H9 (cell line): ENCODE data around the gene SH3GL2. TPM values are rescaled to one million over a fixed set of nuclear protein-coding genes. Genes with fewer than 3 reads are reported as not detected.

Source experiments
- DNase-seq: peaks from one replicate; pipeline ENCODE4 v3.0.0-alpha.2; 2017
- H2AFZ ChIP-seq: one replicate; pipeline ENCODE4 v1.6.1; 2013; ENCODE audit warnings: mild to moderate bottlenecking, low read length, control low read depth, moderate library complexity
- H2AK5ac ChIP-seq: 2 replicates; pipeline ENCODE4 v1.6.1; 2013; ENCODE audit warnings: low read length, control low read depth, mixed read lengths; ENCODE audit not compliant: insufficient read length
- H2BK120ac ChIP-seq: one replicate; pipeline ENCODE4 v1.6.1; 2013; ENCODE audit warnings: low read depth, mild to moderate bottlenecking, low read length, control low read depth, inconsistent platforms; ENCODE audit not compliant: poor library complexity, severe bottlenecking
- H2BK12ac ChIP-seq: 2 replicates; pipeline ENCODE4 v1.6.1; 2013; ENCODE audit warnings: low read length, control low read depth, mixed read lengths, low read depth; ENCODE audit not compliant: insufficient read length
- H2BK15ac ChIP-seq: 2 replicates; pipeline ENCODE4 v1.6.1; 2013; ENCODE audit warnings: low read depth, low read length, control low read depth
- H2BK20ac ChIP-seq: one replicate; pipeline ENCODE4 v1.6.1; 2013; ENCODE audit warnings: low read depth, mild to moderate bottlenecking, low read length, control low read depth, inconsistent platforms; ENCODE audit not compliant: poor library complexity, severe bottlenecking
- H2BK5ac ChIP-seq: 2 replicates; pipeline ENCODE4 v1.6.1; 2013; ENCODE audit warnings: low read length, control low read depth, mixed read lengths; ENCODE audit not compliant: insufficient read length
- H3K14ac ChIP-seq: 2 replicates; pipeline ENCODE4 v1.6.1; 2013; ENCODE audit warnings: low read length, control low read depth; ENCODE audit not compliant: insufficient read depth
- H3K18ac ChIP-seq: 2 replicates; pipeline ENCODE4 v1.6.1; 2013; ENCODE audit warnings: low read depth, mild to moderate bottlenecking, mixed read lengths, low read length, control low read depth; ENCODE audit not compliant: insufficient read length
- H3K23ac ChIP-seq: 2 replicates; pipeline ENCODE4 v1.6.1; 2013; ENCODE audit warnings: low read length, control low read depth, mixed read lengths, low read depth; ENCODE audit not compliant: insufficient read length
- H3K23me2 ChIP-seq: 2 replicates; pipeline ENCODE4 v1.6.1; 2013; ENCODE audit warnings: low read depth, mild to moderate bottlenecking, mixed read lengths, low read length, control low read depth; ENCODE audit not compliant: insufficient read length, poor library complexity, severe bottlenecking
- H3K27ac ChIP-seq: 2 replicates; pipeline ENCODE4 v1.5.1; 2013; ENCODE audit warnings: low read length, control low read depth, mixed read lengths, low read depth; ENCODE audit not compliant: insufficient read length
- H3K27me3 ChIP-seq: 2 replicates; pipeline ENCODE4 v1.6.1; 2013; ENCODE audit warnings: low read length, control low read depth, inconsistent platforms; ENCODE audit not compliant: insufficient read depth
- H3K4ac ChIP-seq: 2 replicates; pipeline ENCODE4 v1.6.1; 2013; ENCODE audit warnings: low read depth, mild to moderate bottlenecking, control low read depth, inconsistent platforms, low read length, moderate library complexity
- H3K4me1 ChIP-seq: 2 replicates; pipeline ENCODE4 v1.6.1; 2013; ENCODE audit warnings: low read length, control low read depth, inconsistent platforms; ENCODE audit not compliant: insufficient read depth
- H3K4me2 ChIP-seq: 2 replicates; pipeline ENCODE4 v1.6.1; 2013; ENCODE audit warnings: low read length, control low read depth, mixed read lengths; ENCODE audit not compliant: insufficient read length, insufficient read depth
- H3K56ac ChIP-seq: 2 replicates; pipeline ENCODE4 v1.6.1; 2013; ENCODE audit warnings: low read depth, mild to moderate bottlenecking, mixed read lengths, low read length, control low read depth; ENCODE audit not compliant: insufficient read length
- H3K79me1 ChIP-seq: 2 replicates; pipeline ENCODE4 v1.6.1; 2013; ENCODE audit warnings: low read depth, mild to moderate bottlenecking, moderate library complexity, low read length, control low read depth, inconsistent platforms; ENCODE audit not compliant: insufficient read depth, poor library complexity, severe bottlenecking
- H3K79me2 ChIP-seq: 2 replicates; pipeline ENCODE4 v1.6.1; 2013; ENCODE audit warnings: low read length, control low read depth, inconsistent platforms; ENCODE audit not compliant: insufficient read depth
- H3K9ac ChIP-seq: 2 replicates; pipeline ENCODE4 v1.6.1; 2013; ENCODE audit warnings: low read length, control low read depth, mixed read lengths; ENCODE audit not compliant: insufficient read length; ENCODE audit errors: extremely low read depth
- H3K9me3 ChIP-seq: one replicate; pipeline ENCODE4 v1.6.1; 2013; ENCODE audit warnings: low read depth, low read length, inconsistent platforms; ENCODE audit not compliant: control insufficient read depth
- H3T11ph ChIP-seq: one replicate; pipeline ENCODE4 v1.6.1; 2013; ENCODE audit warnings: mild to moderate bottlenecking, low read length, control low read depth, inconsistent platforms
- H4K20me1 ChIP-seq: one replicate; pipeline ENCODE4 v1.6.1; 2013; ENCODE audit not compliant: control insufficient read depth, insufficient read length, insufficient read depth
- H4K5ac ChIP-seq: 2 replicates; pipeline ENCODE4 v1.6.1; 2013; ENCODE audit warnings: low read depth, mild to moderate bottlenecking, mixed read lengths, low read length, control low read depth; ENCODE audit not compliant: insufficient read length
- H4K8ac ChIP-seq: replicated peaks from 2 replicates; pipeline ENCODE4 v1.6.1; 2013; ENCODE audit warnings: low read length, control low read depth, mixed read lengths, low read depth; ENCODE audit not compliant: insufficient read length
- H4K91ac ChIP-seq: 2 replicates; pipeline ENCODE4 v1.6.1; 2013; ENCODE audit warnings: low read depth, mild to moderate bottlenecking, moderate library complexity, mixed read lengths, low read length, control low read depth; ENCODE audit not compliant: insufficient read length
- H3K27ac Mint-ChIP-seq, 3 experiments: 2 replicates in 2 of 3; 3 replicates in 1 of 3; pipeline ENCODE4 v1.8.0; 2020 to 2021; ENCODE audit warnings: mixed read lengths in 3 of 3, mild to moderate bottlenecking in 1 of 3, moderate library complexity in 1 of 3
- H3K27me3 Mint-ChIP-seq: 2 replicates; pipeline ENCODE4 v1.8.0; 2021; ENCODE audit warnings: low read depth, mild to moderate bottlenecking, moderate library complexity, mixed read lengths
- H3K36me3 Mint-ChIP-seq, 3 experiments: 2 replicates in 2 of 3; 3 replicates in 1 of 3; pipeline ENCODE4 v1.8.0; 2020 to 2021; ENCODE audit warnings: low read depth in 3 of 3, mixed read lengths in 3 of 3; ENCODE audit not compliant: insufficient read depth in 1 of 3
- H3K4me1 Mint-ChIP-seq, 2 experiments: 2 replicates each; pipeline ENCODE4 v1.8.0; 2020; ENCODE audit warnings: mixed read lengths in 2 of 2
- H3K4me3 Mint-ChIP-seq, 2 experiments: 2 replicates in 1 of 2; 3 replicates in 1 of 2; pipeline ENCODE4 v1.8.0; 2020 to 2021; ENCODE audit warnings: mild to moderate bottlenecking in 2 of 2, mixed read lengths in 2 of 2, moderate library complexity in 1 of 2
- H3K9me3 Mint-ChIP-seq, 2 experiments: 2 replicates in 1 of 2; 3 replicates in 1 of 2; pipeline ENCODE4 v1.8.0; 2020; ENCODE audit warnings: mild to moderate bottlenecking in 2 of 2, mixed read lengths in 2 of 2, moderate library complexity in 1 of 2
- CTCF ChIP-seq: fragments of 200-600 bp; sonication (generic); conservative IDR thresholded peaks from 3 replicates; pipeline ENCODE4 v1.8.0; 2021; ENCODE audit warnings: antibody characterized with exemption, mild to moderate bottlenecking
- WGBS: extraction: QIAGEN DNeasy Blood & Tissue Kit; methylation state at CpG from one replicate; pipeline ENCODE4 v1.1.7; 2013; ENCODE audit warnings: missing lambda C conversion rate, low lambda C conversion rate, mixed read lengths; ENCODE audit not compliant: insufficient read length; ENCODE audit errors: extremely low coverage; 5-methylcytosine and 5-hydroxymethylcytosine counted together
- total RNA-seq: library from RNA; stranded (reverse); gene quantifications from 2 replicates; pipeline ENCODE4 v1.2.1, GENCODE V29; 2021

SH3GL2 gene
- total RNA-seq, 1 experiment from 2014 or later: 6.5 TPM

GRCh38 chr9:17825265-17825659 is 246.4 kb downstream of the SH3GL2 start:
- H3K27ac Mint-ChIP-seq: peak overlapping the region in 1 of 3 experiments; percentile 56; a peak in 3 of 7 replicates
- Histone ChIP-seq H3K9ac (no peak overlapping the region), H2BK5ac (no peak overlapping the region), H3K23me2 (no peaks in the 10 kb centered on the region), H3K14ac (no peak overlapping the region), H3K9me3 (no peaks in the 10 kb centered on the region), H3T11ph (no peak overlapping the region), H2AK5ac (no peak overlapping the region), H3K27ac (no peak overlapping the region), H3K4me2 (no peak overlapping the region), H4K8ac (no peak overlapping the region), H3K4me1 (peaks cover 3% of the 10 kb centered on the region; the same call in 1 of the 2 replicates), H3K56ac (no peak overlapping the region), H2BK12ac (no peak overlapping the region), H4K5ac (no peak overlapping the region), H3K27me3 (no peaks in the 10 kb centered on the region), H2AFZ (no peak overlapping the region), H3K79me2 (no peaks in the 10 kb centered on the region), H2BK120ac (no peak overlapping the region), H2BK15ac (no peak overlapping the region), H3K23ac (no peak overlapping the region), H2BK20ac (no peak overlapping the region), H4K20me1 (no peaks in the 10 kb centered on the region), H3K18ac (no peak overlapping the region), H3K4ac (no peak overlapping the region), H3K79me1 (no peaks in the 10 kb centered on the region), H4K91ac (no peak overlapping the region)
- no peak overlapping the region for H3K4me3 Mint-ChIP-seq
- H3K9me3 Mint-ChIP-seq: peaks cover 2 to 3% of the 10 kb centered on the region in 2 experiments; a peak in 2 of 5 replicates
- no peaks in the 10 kb centered on the region for H3K36me3 Mint-ChIP-seq
- no peaks in the 10 kb centered on the region for H3K27me3 Mint-ChIP-seq
- peaks cover 20 to 38% of the 10 kb centered on the region in 2 experiments for H3K4me1 Mint-ChIP-seq
- DNase-seq: no peak
- TF ChIP-seq CTCF: no peak
- WGBS: no CpG with 5 or more reads among the region's 1 CpG
